ENCODE results near the gene ANK3. TPM values are rescaled to one million over a fixed set of nuclear protein-coding genes. Genes with fewer than 3 reads are reported as not detected.

The ANK3 gene
- total RNA-seq, 1 experiment from 2014 or later, result 32.0 TPM

DNA sequence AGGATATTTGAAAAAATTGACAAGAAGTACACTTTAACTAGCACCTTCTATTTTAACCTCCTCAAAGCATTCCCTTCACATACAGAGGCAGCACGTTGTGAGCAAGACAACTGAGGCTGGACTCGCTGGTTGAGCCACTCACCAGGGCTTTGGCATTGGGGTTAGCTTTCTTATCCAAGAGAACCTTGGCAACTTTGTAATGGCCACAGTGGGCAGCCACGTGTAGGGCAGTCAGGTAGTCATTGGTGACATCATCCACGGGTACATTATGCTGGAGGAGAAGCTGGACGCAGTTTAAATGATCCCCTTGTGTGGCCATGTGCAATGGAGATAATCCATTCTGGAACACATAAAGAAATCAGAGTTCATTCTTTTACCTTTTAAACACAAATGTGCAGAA is 181.8 kb downstream of the ANK3 start:
- Histone ChIP-seq H3K4me1 (replicated peaks; ENCODE audit: insufficient read depth) (peaks cover 8% of the 10 kb centered on the region), H3K27ac (no peak overlapping the region), H3K9me3 (ENCODE audit: insufficient read depth, low read depth) (peaks cover 6% of the 10 kb centered on the region; the same call in 1 of the 2 replicates), H4K20me1 (ENCODE audit: insufficient read depth) (no peaks in the 10 kb centered on the region), H3K4me3 (no peak overlapping the region), H3K27me3 (ENCODE audit: insufficient read depth, low read depth) (no peaks in the 10 kb centered on the region), H3K9me2 (ENCODE audit: insufficient read depth) (no peaks in the 10 kb centered on the region), H3F3A (ENCODE audit: insufficient read depth, low read depth) (peaks cover 7% of the 10 kb centered on the region; the same call in 1 of the 2 replicates), H3K4me2 (no peak overlapping the region), H3K79me2 (ENCODE audit: low read depth) (no peaks in the 10 kb centered on the region), H2AFZ (no peak overlapping the region), H3K36me3 (ENCODE audit: low read depth) (no peaks in the 10 kb centered on the region)
- no peak for TF ChIP-seq EZH2 (IDR thresholded peaks at IDR 0.05; ENCODE audit: low read depth)
- no peak for TF ChIP-seq CTCF (conservative IDR thresholded peaks at IDR 0.05)
- intact Hi-C loops (cut with micrococcal nuclease; ENCODE audit: unreplicated experiment), result loop anchor here (1.0 to 10.0 kb wide), 6 partner anchors 93 to 582 kb away; no protein-coding TSS in a partner anchor
- no peak for DNase-seq
- CTCF ChIA-PET, result interaction anchor here (0.5 to 2.6 kb wide), 3 partner anchors 51 to 108 kb away, joined by 4 to 14 read pairs (median 4); no protein-coding TSS in a partner anchor
- POLR2A ChIA-PET (ENCODE audit: unreplicated experiment), result no interaction called here
- no TSS peak for BruUV-seq (replicated peaks)

DNA sequence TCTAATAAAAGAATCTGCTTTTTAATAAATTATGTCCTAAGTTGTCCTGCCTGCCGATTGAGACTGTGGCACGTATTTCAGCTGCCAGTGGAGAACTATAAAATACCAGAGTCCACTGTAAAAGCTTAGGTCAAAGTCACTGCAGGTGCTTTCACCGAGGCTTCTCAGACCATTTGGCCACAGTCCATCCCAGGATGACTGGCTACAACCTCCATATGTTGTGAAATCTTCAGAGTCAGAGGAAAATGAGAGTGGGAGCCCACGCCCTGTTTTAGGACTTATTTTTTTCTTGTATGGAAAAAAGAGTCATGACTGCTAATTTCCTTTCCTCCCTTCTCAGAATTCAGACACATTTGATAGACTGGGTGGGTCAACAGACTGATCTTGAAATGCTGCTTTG is 182.9 kb downstream of the ANK3 start:
- Histone ChIP-seq H3K9me2 (ENCODE audit: insufficient read depth) (no peaks in the 10 kb centered on the region), H2AFZ (no peak overlapping the region), H3K4me1 (replicated peaks; ENCODE audit: insufficient read depth) (peaks cover 8% of the 10 kb centered on the region), H3K27me3 (ENCODE audit: insufficient read depth, low read depth) (no peaks in the 10 kb centered on the region), H3K36me3 (ENCODE audit: low read depth) (no peaks in the 10 kb centered on the region), H4K20me1 (ENCODE audit: insufficient read depth) (no peaks in the 10 kb centered on the region), H3K9me3 (ENCODE audit: insufficient read depth, low read depth) (0 out of 2 replicates have a peak, but pooled peaks cover 2% of the 10 kb centered on the region), H3K79me2 (ENCODE audit: low read depth) (no peaks in the 10 kb centered on the region), H3K4me3 (no peak overlapping the region), H3F3A (ENCODE audit: insufficient read depth, low read depth) (peaks cover 7% of the 10 kb centered on the region; the same call in 1 of the 2 replicates), H3K27ac (no peak overlapping the region), H3K4me2 (no peak overlapping the region)
- ChIA-PET CTCF (interaction anchor here (0.7 kb wide), 1 partner anchor 105 kb away, joined by 3 read pairs; no protein-coding TSS in a partner anchor), POLR2A (ENCODE audit: unreplicated experiment) (no interaction called here)
- no TSS peak for BruUV-seq (replicated peaks)
- TF ChIP-seq EZH2 (IDR thresholded peaks at IDR 0.05; ENCODE audit: low read depth), result no peak
- no peak for TF ChIP-seq CTCF (conservative IDR thresholded peaks at IDR 0.05)
- intact Hi-C loops (cut with micrococcal nuclease; ENCODE audit: unreplicated experiment), result loop anchor here (10.0 kb wide), 1 partner anchor 438 kb away; no protein-coding TSS in a partner anchor
- no peak for DNase-seq

DNA sequence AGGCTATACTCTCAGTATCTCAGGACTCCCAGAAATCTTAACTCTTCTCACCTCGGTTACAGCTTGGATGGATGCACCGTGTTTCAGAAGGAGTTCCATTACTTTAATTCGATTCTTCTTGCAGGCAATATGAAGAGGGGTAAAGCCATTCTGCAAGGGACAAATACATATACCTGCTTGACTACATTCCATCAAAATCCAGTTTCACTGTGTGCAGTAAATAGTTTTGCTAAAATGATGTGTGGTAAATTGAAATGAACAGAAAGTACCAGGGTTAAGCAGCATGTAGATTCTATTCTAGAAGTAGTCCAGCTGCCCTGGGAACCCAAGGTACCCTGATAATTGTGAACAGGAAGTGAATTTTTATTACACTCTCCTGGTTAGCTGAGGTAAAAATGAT is 183.9 kb downstream of the ANK3 start:
- no peak for TF ChIP-seq CTCF (conservative IDR thresholded peaks at IDR 0.05)
- TF ChIP-seq EZH2 (IDR thresholded peaks at IDR 0.05; ENCODE audit: low read depth), result no peak
- CTCF ChIA-PET, result interaction anchor here (0.7 kb wide), 1 partner anchor 104 kb away, joined by 3 read pairs; no protein-coding TSS in a partner anchor
- Histone ChIP-seq H2AFZ (no peak overlapping the region), H3K36me3 (ENCODE audit: low read depth) (no peaks in the 10 kb centered on the region), H3K9me2 (ENCODE audit: insufficient read depth) (no peaks in the 10 kb centered on the region), H3K4me3 (no peak overlapping the region), H3K27ac (no peak overlapping the region; the same call in 1 of the 2 replicates), H3K4me1 (replicated peaks; ENCODE audit: insufficient read depth) (peaks cover 8% of the 10 kb centered on the region), H3K27me3 (ENCODE audit: insufficient read depth, low read depth) (no peaks in the 10 kb centered on the region), H3K4me2 (peak overlapping the region; percentile 35; the same call in 1 of the 2 replicates), H4K20me1 (ENCODE audit: insufficient read depth) (no peaks in the 10 kb centered on the region), H3K9me3 (ENCODE audit: insufficient read depth, low read depth) (no peaks in the 10 kb centered on the region), H3K79me2 (ENCODE audit: low read depth) (no peaks in the 10 kb centered on the region), H3F3A (ENCODE audit: insufficient read depth, low read depth) (peaks cover 7% of the 10 kb centered on the region; the same call in 1 of the 2 replicates)
- no TSS peak for BruUV-seq (replicated peaks)
- peak in 1 of 2 experiments; percentile 67 for DNase-seq
- intact Hi-C loops (cut with micrococcal nuclease; ENCODE audit: unreplicated experiment), result loop anchor here (2.0 to 10.0 kb wide), 2 partner anchors 65 to 439 kb away; no protein-coding TSS in a partner anchor
- POLR2A ChIA-PET (ENCODE audit: unreplicated experiment), result no interaction called here
